ENCODE measurements around the gene VPS8. TPM values are rescaled to one million over a fixed set of nuclear protein-coding genes. Genes with fewer than 3 reads are reported as not detected.

Gene VPS8
- total RNA-seq, 1 donor from 2014 or later: 56.9 TPM

DNA sequence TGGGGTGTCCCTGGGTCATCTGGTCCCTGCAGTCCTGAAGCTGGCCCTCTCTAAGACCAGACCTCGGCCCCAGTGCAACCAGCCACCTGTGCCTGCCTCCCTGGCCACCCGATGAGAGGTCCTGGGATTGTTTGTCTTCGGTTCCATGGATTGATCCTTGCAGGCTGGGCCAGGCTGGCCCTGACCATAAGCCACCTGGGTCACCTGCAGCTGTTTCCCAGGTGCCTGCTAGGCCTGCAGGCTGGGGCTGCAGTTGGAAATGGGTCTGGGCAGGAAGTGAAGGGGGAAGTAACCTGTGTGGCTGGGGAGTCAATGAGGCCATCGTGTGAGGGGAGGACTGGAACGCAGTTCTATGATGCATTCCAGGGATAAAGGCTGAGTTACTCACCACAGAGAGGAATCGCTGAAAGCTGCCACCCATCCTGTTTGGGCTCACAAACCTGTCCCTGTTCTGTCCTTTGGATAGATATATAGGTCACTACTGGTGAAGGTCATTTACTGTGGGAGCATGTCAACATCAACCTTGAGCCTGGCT is 30.9 kb upstream of the VPS8 start:
- no peak for FAIRE-seq
- no peak for TF ChIP-seq CTCF (IDR thresholded peaks at IDR 0.05; ENCODE audit: insufficient read depth, low read length, severe bottlenecking)
- DNase-seq (ENCODE audit: low read depth): no peak
- Histone ChIP-seq H3K36me3 (ENCODE audit: control insufficient read depth, insufficient read depth, low read length) (no peaks in the 10 kb centered on the region), H3K4me3 (ENCODE audit: low read depth, low read length) (no peak overlapping the region), H3K27me3 (ENCODE audit: control insufficient read depth, insufficient read depth, low read length) (no peaks in the 10 kb centered on the region)

DNA sequence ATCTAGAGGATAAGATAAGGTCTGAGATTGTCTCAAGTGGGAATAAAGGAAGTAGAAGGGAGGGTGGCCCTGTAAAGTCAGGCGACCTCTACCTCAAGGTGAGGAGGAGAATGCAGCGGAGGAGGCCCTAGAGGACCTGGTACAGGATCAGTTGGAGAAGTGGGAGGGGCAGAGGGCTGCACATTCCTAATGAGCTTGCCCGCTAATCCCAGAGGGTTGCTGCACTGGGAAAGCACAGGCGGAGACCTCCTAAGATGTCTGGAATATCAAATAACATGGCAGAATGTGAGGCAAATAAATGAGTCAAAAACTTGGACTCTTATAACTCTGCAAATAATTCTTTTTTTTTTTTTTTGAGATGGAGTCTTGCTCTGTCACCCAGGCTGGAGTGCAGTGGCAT is 30.2 kb upstream of the VPS8 start:
- DNase-seq (ENCODE audit: low read depth) (no peak), FAIRE-seq (no peak)
- H3K36me3 ChIP-seq (ENCODE audit: control insufficient read depth, insufficient read depth, low read length): no peaks in the 10 kb centered on the region
- TF ChIP-seq CTCF (IDR thresholded peaks at IDR 0.05; ENCODE audit: insufficient read depth, low read length, severe bottlenecking): no peak
- H3K27me3 ChIP-seq (ENCODE audit: control insufficient read depth, insufficient read depth, low read length): no peaks in the 10 kb centered on the region
- no peak overlapping the region for H3K4me3 ChIP-seq (ENCODE audit: low read depth, low read length)

DNA sequence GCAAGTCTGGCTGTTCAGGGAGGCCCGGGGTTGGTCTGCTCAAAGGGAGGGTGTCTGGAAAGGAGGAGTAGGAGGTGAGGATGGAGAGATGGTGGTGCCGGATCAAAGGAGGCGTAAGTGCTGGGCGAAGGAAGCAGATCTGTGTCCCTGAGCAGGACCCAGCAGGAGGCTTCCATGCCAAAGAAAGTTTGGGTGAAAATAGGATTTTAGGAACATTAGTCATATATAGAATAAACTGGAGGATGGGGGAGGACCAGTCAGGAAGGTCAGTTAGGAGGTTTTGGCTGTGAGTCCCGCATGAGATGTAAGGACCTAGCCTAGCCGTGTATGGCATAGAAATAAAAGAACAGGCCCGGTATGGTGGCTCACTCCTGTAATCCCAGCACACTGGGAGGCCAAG is 28.6 kb upstream of the VPS8 start:
- no peak for FAIRE-seq
- no peak for TF ChIP-seq CTCF (IDR thresholded peaks at IDR 0.05; ENCODE audit: insufficient read depth, low read length, severe bottlenecking)

GRCh38 chr3:184784731-184785500 is 27.1 kb upstream of the VPS8 start:
- FAIRE-seq (no peak), DNase-seq (ENCODE audit: low read depth) (no peak)
- no peaks in the 10 kb centered on the region for H3K36me3 ChIP-seq (ENCODE audit: control insufficient read depth, insufficient read depth, low read length)
- H3K4me3 ChIP-seq (ENCODE audit: low read depth, low read length): no peak overlapping the region
- H3K27me3 ChIP-seq (ENCODE audit: control insufficient read depth, insufficient read depth, low read length): no peaks in the 10 kb centered on the region
- no peak for TF ChIP-seq CTCF (IDR thresholded peaks at IDR 0.05; ENCODE audit: insufficient read depth, low read length, severe bottlenecking)

More for the DNA sequence above, 28.6 kb upstream of the VPS8 start:
- Histone ChIP-seq H3K27me3 (ENCODE audit: control insufficient read depth, insufficient read depth, low read length) (no peaks in the 10 kb centered on the region), H3K4me3 (ENCODE audit: low read depth, low read length) (no peak overlapping the region), H3K36me3 (ENCODE audit: control insufficient read depth, insufficient read depth, low read length) (no peaks in the 10 kb centered on the region)
- no peak for DNase-seq (ENCODE audit: low read depth)

GRCh38 chr3:184785890-184786279 is 26.1 kb upstream of the VPS8 start:
- no peak for TF ChIP-seq CTCF (IDR thresholded peaks at IDR 0.05; ENCODE audit: insufficient read depth, low read length, severe bottlenecking)
- no peaks in the 10 kb centered on the region for H3K27me3 ChIP-seq (ENCODE audit: control insufficient read depth, insufficient read depth, low read length)
- no peaks in the 10 kb centered on the region for H3K36me3 ChIP-seq (ENCODE audit: control insufficient read depth, insufficient read depth, low read length)
- no peak for FAIRE-seq
- DNase-seq (ENCODE audit: low read depth): no peak
- H3K4me3 ChIP-seq (ENCODE audit: low read depth, low read length): no peak overlapping the region
